HG03378 (cell line): ENCODE data around the gene PDE6D.

Source experiments
- ATAC-seq: cut with Tn5 transposase; IDR thresholded peaks from one replicate; pipeline ENCODE4 v1.9.1; 2021; ENCODE audit warnings: mild to moderate bottlenecking, moderate library complexity; ENCODE audit not compliant: unreplicated experiment

Gene PDE6D

GRCh38 chr2:231685349-231686191 is 95.5 kb downstream of the PDE6D start:
- no peak for ATAC-seq

- ATAC-seq = no peak
These were observed 96.5 kb downstream of the PDE6D start for GRCh38 chr2:231684314-231685223.

DNA sequence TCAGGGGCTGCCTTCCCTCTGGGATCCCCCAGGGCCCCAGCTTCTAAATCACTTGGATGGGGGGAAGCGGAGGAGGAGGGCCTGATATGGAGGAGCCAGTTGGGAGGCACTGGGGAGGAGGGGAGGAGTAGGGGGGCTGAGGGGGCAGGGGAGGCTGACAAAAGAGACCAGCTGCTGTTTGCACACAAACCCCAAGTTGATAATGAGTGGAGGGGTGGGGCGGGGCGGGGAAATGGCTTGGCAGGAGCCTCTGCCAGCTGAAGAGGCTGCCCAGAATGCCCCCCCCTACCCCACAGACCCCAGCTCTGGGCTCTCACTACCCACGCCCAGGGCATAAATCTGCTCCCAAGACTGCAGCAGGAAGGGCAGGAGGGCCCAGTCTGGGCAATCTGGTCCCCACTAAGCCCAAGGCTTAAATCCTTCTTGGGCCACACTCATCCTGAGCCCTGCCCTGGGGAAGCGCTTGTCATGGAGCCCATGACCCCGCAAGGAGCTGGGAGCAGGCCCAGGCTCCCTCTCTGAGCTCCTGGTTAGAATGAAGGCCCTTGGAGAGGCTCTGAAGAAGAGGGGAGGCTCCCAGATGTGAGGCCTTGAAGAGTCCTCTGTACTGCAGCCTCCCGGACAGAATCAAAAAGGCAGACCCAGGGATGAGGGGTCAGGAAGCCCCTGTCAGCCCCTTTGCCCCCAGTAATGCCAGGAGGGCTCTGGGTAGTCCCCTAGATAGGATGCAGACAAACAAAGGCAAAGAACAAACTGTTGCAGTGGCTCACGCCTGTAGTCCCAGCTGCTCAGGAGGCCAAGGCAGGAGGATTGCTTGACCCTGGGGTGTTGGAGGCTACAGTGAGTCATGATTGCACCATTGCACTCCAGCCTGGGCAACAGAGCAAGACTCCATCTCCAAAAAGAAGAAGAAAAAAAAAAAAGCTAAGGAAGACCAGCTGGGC is 97.5 kb downstream of the PDE6D start:
- ATAC-seq = no peak

DNA sequence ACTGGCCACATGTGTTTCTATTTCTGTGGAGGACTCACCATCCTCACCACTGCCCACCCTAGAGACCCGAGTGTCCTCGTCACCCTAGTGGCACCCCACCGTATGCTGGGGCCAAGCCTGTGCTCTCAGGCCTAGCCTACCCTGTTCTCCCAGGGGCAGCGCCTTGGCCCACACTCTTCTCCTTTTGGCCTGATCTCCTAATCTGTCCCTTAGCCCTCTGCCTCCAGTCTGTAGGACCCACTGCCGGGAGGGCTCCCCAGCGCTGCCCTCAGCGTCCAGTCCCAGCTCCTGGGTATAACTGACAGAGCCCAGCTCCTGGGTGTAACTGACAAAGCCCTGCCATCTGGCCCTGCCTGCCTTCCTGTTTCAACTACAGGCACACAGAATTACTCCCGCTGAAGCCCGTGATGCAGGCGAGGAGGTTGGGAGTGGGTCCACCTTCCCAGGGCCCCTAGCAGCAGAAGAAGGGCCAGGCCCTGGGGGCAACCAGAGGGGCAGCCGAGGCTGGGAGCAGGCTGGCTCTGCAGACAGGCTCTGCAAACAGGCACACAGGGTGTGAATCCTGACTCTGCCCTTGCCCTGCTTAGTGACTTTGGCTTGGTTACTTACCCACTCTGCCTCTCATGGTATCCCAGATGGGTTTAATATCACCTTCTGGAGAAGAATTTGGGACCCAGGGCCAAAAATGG is 98.3 kb downstream of the PDE6D start:
- ATAC-seq = no peak
